Measurements from ENCODE around the gene PPEF2. TPM values are rescaled to one million over a fixed set of nuclear protein-coding genes. Genes with fewer than 3 reads are reported as not detected.

PPEF2 gene
- total RNA-seq, 2 experiments from 2014 or later = not detected

DNA sequence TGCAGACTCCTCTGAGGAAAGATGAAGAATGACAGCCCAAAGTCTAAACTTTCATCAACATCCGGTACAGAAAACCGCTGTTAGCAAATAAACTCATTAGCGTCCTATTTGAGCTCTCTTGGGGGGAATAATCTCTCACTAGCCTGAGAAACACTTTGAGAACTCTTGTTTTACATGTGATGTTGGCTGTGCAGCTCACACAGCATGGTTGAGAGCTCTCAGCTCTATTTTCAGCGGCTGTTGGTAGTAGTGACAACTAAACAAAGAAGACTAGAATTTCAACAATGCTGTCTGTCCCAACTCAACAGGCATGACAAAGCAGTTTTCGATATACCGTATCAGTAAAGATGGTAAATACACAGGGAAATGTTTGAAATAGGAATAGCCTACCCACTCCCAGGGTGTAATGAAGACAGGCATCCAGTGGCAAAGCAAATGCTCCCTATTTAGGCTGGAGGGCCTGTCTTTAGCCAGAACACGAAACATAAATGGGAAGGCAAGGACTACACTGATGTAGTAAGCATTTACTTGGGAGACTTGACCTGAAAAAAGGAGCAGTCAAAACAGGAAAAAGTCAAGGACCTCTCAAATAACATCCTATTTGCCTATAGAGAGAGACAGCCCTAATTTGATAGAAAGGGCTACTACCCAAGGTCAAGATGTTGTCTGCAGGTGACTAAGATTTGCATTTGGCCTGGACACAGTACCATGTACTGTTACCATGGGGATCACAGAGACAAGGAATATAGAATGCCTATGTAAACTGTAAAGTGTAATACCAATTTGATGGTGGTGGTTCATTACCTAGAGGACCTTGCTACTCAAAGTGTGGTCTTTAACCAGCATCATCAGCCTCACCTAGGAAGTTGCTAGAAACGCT lies 60.4 kb downstream of the PPEF2 start:
- POLR2A ChIA-PET = no interaction called here
- CTCF ChIA-PET = no interaction called here

DNA sequence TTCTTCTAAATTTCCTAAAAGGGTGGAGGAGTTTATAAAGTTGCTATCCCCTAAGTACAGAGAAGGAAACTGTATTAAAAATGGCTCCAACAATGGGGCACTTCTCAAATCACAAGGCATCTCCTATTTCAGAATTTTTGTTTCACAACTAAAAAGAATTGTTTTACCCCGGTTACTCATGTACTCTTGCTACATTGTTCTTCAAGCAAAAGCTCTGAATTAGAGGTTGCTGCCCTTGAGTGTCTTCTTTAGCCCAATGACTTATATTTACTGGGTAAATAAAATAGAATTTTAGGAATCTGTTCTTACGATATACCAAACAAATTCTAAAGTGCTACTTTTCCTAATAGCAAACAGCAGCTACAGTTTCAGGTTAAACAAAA lies 67.5 kb downstream of the PPEF2 start:
- POLR2A ChIA-PET = no interaction called here
- CTCF ChIA-PET = no interaction called here

DNA sequence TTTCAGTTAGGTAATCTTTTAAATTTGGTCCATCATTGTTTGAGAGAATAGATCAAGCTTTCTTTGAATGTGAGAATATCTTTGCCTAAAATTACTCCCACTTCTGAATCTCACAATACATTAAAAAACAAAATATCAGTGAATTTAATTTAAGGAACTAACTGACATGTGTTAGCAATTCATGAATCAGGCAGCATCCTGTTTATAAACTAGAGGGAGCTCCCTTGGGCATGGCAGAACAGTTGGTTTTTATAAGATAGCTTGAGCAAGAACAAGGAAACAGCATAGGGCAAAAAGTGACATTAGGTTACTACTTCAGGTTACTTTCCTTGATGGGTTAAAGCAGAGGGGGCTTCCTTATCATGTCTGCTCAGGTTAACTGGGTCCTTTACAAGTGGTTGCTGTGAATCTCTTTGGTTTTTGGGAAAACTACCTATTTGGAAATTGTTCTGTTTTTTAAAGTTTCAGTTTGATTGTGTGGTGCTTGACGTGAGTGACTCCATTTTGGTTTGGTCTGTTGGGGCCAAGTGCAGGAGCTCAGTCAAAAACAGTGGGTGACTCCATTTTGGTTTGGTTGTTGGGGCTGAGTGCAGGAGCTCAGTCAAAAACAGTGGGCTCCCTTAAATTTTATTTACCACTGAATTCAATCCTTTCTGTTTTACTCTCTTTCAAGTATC lies 68.0 kb downstream of the PPEF2 start:
- ChIA-PET CTCF (interaction anchor here (0.6 kb wide), 1 partner anchor 78 kb away, joined by 3 read pairs; no protein-coding TSS in a partner anchor), POLR2A (no interaction called here)

DNA sequence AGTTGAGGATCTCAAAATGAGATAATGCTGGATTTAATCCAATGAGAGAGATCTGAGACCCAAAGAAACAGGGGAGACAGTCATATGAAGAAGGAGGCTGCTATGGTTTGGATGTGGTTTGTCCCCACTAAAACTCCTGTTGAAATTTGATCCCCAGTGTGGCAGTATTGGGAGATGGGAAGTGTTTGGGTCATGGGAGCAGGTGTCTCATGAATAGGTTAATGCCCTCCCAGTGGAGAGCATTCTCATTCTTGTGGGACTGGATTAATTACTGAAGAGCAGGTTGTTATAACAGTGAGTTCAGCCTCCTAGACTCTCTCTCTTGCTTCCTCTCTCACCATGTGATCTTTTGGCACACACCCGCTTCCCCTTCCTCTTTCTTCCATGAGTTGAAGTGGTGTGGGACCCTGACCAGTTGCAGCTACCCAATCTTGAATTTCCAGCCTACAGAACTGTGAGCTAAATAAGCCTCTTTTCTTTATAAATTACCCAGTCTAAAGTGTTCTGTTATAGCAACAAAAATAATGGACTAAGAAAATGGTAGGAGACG lies 70.3 kb downstream of the PPEF2 start:
- ChIA-PET POLR2A (no interaction called here), CTCF (interaction anchor here (1.9 kb wide), 1 partner anchor 16 kb away, joined by 5 read pairs; no protein-coding TSS in a partner anchor)

DNA sequence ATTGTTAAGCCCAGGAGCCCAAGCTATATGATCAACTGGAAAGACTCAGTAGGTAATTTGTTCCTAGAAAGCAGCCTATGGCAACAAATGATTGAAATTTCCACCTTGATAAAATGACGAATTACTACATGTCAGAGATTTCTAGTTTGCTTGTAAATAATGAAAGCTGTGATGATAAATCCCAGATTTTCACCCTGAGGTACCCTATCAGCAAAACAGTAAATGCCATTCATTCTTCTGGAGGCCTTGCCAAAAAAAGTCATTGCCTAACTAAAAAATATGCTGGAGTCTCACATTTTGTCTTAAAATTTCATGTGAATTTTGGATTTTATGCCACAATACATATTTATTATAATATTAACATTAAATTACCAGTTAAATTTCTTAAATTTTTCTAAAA lies 71.3 kb downstream of the PPEF2 start:
- ChIA-PET POLR2A (no interaction called here), CTCF (no interaction called here)

DNA sequence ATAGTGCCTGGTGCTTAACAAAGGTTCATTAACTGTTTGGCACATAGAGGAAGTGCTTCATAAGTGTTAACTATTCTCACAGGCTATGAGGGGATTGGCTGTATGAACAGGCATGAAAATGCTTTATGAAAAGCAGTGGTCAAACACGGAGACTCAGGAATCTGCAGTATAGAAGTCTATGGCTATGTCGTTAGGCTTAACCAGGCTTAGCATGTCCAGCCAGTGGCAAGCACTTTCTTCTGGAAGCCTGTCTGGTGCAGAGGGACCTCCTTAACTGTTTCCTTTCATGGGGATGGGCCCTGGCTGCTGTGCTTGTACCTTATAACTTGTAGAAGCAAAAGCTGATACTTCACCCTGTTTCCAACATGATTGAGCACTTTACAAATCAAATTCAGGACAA lies 78.4 kb downstream of the PPEF2 start:
- CTCF ChIA-PET = no interaction called here

DNA sequence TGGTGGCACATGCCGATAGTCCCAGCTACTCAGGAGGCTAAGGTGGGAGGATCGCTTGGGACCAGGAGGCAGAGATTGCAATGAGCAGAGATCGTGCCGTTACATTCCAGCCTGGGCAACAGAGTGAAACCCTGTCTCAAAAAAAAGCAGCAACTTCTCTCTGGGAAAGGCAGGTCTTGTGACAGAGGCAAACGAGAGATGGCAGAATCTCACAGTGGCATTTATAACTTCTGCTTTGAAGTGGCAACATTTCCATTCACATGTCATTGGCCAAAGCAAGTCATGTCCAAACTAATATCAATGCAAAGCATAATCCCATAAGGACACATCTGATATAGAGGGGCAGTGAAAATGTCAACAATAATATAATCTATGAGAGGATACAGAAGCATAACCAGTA lies 79.8 kb downstream of the PPEF2 start:
- POLR2A ChIA-PET = no interaction called here
- CTCF ChIA-PET = no interaction called here

More for the DNA sequence above, 78.4 kb downstream of the PPEF2 start:
- POLR2A ChIA-PET = no interaction called here

DNA sequence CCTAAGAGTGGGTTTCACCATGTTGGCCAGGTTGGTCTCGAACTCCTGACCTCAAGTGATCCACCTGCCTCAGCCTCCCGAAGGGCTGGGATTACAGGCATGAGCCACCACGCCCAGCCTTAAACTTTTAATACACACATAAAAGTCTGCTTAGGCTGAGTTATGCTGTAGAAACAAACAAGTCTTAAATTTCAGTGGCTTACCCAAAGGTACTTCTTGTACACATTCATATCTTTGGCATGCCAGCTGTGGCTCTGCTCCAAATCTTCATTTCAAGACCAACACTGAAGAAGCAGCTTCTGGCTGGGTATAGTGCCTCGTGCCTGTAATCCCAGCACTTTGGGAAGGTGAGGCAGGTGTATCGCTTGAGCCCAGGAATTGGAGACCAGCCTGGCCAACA lies 80.3 kb downstream of the PPEF2 start:
- POLR2A ChIA-PET = no interaction called here

DNA sequence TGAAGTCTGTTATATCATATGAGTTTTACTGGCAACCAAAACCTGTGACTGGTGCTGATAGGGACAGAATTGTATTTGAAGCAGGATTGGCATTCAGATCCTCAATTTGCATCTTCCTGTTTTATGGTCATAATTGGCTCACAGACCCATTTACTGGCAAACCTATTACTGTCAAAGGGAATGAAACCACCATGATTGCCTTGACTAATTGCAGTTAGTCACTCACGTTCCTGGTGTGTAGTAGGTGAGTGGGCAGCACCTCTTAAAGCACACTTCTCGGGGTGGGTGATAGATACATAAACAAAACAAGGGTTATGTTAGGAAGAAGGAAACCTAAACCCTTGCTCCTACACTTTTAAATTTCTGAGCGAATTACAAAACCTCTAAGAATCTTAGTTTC lies 81.0 kb downstream of the PPEF2 start:
- CTCF ChIA-PET = no interaction called here

More for the DNA sequence above, 80.3 kb downstream of the PPEF2 start:
- CTCF ChIA-PET = interaction anchor here (0.6 kb wide), 1 partner anchor 26 kb away, joined by 3 read pairs; no protein-coding TSS in a partner anchor

DNA sequence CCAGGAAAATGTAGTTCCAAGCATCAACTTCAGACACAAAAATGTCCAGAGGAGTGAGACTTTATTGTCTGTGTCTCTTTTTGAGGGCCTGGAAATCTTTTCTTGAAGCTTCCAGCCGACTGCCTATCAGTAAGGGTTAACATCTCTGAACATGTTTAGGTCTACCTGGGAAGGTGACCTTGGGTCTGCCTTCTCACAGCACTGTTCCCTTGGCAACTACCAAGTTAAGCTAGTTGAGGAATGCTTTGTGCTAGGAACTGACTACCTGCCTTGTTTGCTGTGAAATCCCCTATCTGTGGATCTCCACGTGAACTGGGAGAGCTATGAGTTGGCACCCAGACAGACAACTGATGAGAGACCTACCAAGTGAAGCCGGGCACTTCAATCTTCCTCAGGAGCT lies 81.6 kb downstream of the PPEF2 start:
- POLR2A ChIA-PET = no interaction called here
- CTCF ChIA-PET = no interaction called here

More for the DNA sequence above, 81.0 kb downstream of the PPEF2 start:
- POLR2A ChIA-PET = no interaction called here

DNA sequence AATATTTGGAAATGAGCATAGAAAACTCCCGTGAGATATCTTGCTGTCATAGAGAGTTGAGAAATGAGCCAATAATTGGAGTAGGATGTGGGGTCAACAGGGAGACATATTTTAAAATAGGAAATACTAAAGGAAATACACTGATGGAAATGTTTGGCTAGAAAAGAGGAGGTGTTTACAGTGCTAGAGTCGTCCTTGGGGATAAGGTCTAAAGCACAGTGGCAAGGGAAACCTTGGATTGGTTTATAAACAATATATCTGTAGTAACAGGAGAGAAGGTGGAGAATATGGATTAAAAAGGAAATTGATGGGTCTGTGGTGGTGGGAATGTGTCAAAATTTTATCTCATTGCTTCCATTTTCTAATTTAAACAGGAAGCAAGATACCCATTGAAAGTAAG lies 82.1 kb downstream of the PPEF2 start:
- ChIA-PET CTCF (no interaction called here), POLR2A (no interaction called here)

DNA sequence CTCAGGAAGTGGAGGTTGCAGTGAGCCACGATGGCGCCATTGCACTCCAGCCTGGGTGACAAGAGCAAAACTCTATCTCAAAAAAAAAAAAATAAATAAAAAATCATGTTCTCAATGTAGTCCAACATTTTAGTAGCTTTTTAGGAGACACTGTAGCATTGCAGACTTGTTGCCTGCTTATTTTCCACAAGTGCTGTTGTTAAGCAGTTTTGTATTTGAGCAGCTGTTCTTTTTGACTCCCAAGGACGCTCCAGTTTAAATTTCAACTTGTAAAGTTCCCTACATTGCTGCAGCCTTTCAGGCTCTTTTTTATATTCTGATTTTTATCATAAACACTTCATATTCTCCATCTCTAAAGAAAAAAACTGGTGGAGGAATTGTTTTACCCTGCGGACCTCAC lies 83.1 kb downstream of the PPEF2 start:
- POLR2A ChIA-PET = no interaction called here
- CTCF ChIA-PET = no interaction called here

DNA sequence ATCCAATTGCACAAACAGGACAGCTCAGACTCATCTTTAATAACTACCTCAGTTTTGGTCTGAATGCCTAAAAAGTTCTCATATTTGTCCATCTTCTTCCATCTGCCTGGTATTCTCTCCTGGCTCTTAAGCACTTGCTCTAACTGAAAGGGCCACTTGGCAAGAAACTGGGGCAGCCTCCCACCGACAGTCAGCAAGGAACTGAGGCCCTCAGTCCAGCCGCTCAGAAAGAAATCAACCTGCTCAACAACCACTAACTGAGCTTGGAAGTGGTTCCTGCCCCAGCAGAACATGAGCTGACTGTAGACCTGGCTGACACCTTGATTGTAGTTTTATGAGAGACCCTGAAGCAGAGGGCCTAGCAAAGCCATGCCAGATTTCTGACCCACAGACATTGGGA lies 84.4 kb downstream of the PPEF2 start:
- ChIA-PET CTCF (no interaction called here), POLR2A (no interaction called here)

Other genes starting within 250 kb of the PPEF2 start
- 100 to 1,000 TPM; 195 to 201 TPM for gene G3BP2, start 229.0 kb downstream of the PPEF2 start, total RNA-seq
- gene USO1, start 177.9 kb downstream of the PPEF2 start, total RNA-seq = 10 to 100 TPM; 40.8 to 43.8 TPM
- 10 to 100 TPM; 44.2 to 46.3 TPM for gene NAAA, start 38.6 kb upstream of the PPEF2 start, total RNA-seq
- 10 to 100 TPM; 64.9 to 67.5 TPM for gene SDAD1, start 88.5 kb upstream of the PPEF2 start, total RNA-seq
- under 1 TPM; 0.48 to 0.70 TPM for gene CXCL9, start 105.1 kb upstream of the PPEF2 start, total RNA-seq
- under 1 TPM; 0.15 to 0.59 TPM for gene CXCL10, start 121.0 kb upstream of the PPEF2 start, total RNA-seq
- gene CXCL11, start 133.6 kb upstream of the PPEF2 start, total RNA-seq = under 1 TPM in 1 of 2 experiments, not detected in 1; 0.13 TPM
- gene ART3, start 172.3 kb upstream of the PPEF2 start, total RNA-seq = not detected
- 10 to 100 TPM; 68.8 to 68.9 TPM for gene NUP54, start 245.9 kb upstream of the PPEF2 start, total RNA-seq

Data from activated CD8-positive, alpha-beta memory T cell treated with anti-CD3 and anti-CD28 coated beads for 36 hours (primary cell).